GM19452 (cell line): ENCODE data around the gene TM9SF2.

ENCODE experiments used
- ATAC-seq: cut with Tn5 transposase; IDR thresholded peaks from one replicate; pipeline ENCODE4 v1.9.1; 2021; ENCODE audit not compliant: unreplicated experiment

Gene TM9SF2

GRCh38 chr13:99495466-99496183, 5.6 kb upstream of the TM9SF2 start:
- no peak for ATAC-seq

DNA sequence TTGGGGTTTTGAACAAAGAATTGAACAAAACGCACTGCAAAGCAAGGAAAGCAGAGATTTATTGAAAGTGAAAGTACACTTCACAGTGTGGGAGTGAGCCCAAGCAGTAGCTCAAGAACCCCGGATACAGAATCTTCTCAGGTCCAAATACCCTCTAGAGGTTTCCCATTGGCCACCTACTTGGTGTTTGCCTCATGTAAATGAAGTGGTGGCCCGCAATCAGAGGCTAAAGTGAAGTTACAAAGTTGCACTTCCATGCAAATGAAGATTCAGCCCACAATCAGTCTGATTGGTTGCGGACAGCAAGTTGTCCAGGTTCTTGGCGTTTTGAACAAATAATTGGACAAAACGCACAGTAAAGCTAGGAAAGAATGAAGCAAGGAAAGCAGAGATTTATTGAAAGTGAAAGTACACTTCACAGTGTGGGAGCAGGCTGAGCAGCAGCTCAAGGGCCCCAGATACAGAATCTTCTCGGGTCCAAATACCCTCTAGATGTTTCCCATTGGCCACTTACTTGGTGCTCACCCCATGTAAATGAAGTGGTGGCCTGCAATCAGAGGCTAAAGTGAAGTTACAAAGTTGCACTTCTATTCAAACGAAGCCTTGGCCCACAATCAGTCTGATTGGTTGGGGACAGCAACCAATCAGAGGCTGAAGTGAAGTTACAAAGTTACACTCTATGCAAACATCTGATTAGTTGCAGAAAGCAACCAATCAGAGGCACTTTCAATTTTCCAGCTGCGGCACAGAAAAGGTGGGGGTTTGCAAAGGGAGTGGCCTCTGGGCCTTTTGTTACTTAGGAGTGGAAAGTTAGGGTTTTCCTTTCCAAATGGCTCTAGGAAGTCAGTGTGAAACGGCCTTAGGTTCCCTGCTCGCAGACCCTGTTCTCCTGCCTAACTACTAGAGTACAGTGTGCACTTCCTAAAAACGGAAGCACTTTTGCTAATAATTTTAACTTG, 4.8 kb upstream of the TM9SF2 start:
- peak; percentile 55 for ATAC-seq

DNA sequence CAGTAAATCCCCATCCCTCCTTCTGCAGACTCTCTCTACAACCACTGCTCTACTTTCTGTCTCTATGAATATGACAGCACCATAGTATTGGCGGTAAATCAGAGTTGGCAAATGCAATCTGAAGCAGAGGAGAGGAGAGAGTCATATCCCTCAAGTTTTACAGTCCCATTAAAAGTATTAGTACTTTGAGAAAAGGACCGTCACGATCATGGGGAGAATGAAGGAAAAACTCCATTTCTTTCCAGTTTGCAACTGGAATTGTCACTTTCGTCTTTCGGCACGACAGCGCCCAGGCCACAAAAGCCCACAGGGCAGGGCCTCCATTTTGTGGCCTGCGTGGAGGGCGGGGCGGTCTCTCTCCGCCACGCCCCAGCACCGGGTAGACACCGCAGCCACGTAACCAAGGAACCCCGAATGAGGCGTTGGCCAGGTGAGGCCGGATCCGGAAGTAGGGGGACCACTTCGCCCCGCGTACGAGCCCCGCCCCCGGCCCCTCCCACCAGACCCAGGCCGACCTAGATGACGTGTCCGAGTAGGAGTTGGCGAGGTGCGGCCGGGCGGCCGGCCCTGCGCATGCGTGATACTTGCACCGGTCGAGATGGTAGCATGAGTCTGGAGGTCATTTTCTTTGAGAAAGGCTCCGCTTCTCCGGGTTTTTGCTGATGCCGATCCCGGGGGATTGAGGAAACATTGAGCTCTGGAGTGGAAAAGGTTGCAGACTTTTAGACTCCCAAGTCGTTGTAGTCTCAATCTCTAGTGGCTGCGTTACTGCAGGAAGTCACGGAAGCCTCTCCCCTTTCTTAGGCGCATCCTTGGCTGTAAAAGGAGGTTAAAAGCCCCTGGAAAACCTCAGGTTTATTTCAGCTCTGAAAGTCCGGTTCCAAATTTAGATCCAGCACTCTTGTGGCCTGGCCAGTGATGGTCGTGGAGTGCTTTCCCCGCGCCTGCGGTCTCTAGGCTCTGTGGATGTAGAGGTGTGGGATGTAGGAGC, 2.8 kb upstream of the TM9SF2 start:
- peak; percentile 43 for ATAC-seq

GRCh38 chr13:99500839-99501183, 461 bp upstream of the TM9SF2 start:
- no peak for ATAC-seq

GRCh38 chr13:99501848-99502301, 603 bp downstream of the TM9SF2 start:
- no peak for ATAC-seq

DNA sequence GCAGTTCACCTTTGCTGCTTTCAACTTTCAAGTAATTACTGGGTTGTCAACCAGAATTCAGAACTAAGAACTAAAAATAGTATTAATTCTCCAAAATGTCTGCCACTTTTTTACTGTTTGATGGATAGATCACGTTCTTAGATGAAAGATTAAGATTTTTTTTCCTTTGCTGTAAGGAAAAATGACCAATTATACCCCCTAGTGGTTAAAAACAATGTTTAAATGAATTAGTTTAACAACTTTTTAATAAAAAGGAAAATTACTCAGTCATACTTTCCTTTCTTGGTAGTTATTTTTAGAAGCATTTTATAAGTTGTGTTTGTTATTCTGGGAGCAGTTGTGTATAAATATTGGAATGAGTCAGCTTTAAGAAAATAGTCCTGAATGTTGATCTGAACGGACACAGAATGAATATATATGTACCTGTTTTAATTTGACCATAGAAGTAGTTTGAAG, 4.6 kb downstream of the TM9SF2 start:
- ATAC-seq, result no peak

DNA sequence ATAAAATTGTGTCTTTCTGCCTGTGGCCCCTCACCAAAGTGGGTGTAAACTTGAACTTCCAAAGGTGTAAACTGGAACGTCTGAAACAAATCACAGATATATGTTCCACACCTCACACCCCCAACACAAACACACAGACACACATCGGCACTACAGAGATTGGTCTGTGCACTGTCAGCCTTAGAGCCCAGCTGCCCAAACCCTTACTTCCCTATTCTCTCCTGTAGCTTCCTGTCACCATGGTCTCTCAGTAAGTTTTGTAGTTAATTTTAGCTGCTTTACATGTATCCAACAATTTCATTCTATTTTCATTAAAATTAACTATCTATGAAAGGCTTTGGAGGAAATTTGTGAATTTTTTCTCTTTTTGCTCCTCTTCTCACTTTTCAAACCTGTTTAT, 5.4 kb downstream of the TM9SF2 start:
- ATAC-seq, result peak; percentile 79

DNA sequence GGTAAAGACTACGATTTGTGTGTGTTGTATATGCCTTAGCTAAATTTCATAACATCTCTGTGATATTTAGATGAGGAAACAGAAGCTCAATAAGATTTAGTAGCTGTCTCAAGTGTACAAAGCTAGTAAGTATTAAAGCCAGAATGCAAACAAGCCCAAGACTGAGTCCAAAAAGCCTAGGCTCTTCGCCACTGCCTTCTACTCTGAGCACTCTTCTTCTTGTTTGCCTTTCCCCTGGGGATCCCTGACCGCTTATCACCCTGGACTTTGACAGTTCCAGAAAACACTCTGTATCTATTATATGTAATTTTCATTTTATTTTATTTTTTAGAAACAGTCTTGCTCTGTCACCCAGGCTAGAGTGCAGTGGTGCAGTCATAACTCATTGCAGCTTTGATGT, 5.8 kb downstream of the TM9SF2 start:
- ATAC-seq, result peak; percentile 7

DNA sequence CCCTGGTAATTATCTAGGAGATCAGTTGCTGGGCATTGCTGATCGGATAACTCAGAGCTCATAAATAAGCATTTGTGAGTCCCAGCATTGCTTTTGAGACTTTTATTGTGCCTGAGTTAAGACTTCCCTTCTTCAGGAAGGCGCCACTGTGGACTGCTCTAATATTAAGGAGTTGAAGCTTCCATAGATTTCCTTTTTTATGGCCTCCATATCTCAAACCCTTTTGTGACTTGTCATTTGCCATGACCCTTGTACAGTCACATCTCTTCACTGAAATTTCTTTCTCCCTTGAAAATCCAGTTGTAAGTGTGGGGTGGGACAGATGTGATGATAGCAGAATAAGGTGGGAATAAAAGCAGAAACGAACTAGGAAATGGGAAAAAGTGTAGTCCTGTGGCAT, 6.3 kb downstream of the TM9SF2 start:
- ATAC-seq, result no peak

DNA sequence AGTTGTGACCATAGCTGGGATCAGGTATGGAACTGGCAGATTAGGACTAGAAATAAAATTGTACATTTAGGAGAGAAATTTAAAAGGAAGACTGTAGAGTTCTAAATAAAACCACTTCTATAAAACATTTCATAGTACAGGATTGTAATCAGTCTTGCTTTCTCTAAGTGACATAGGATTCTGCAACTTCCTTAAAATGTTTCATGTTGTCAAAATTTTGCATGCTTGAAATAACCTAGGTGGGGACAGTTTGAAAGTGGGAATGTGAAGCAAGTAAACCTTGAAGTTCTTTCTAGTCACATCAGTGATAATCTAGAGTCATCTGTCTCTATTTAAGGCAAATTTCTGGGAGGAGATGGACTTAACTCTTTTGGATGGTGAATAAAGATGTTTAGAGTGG, 6.7 kb downstream of the TM9SF2 start:
- no peak for ATAC-seq

DNA sequence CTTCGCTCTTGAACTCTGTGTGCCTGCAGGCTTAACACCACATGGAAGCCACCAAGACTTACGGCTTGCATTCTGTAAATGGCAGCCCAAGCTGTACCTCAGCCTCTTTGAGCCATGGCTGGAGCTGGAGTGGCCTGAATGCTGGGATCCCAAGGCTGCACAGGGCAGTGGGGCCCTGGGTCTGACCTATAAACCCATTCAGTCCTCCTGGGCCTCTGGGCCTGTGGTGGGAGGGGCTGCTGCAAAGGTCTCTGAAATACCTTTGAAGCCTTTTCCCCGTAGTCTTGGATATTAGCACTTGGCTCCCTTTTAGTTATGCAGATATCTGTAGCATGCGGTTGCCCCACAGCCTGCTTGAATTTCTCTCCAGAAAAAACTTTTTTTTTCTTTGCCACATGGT, 8.2 kb downstream of the TM9SF2 start:
- ATAC-seq, result no peak

DNA sequence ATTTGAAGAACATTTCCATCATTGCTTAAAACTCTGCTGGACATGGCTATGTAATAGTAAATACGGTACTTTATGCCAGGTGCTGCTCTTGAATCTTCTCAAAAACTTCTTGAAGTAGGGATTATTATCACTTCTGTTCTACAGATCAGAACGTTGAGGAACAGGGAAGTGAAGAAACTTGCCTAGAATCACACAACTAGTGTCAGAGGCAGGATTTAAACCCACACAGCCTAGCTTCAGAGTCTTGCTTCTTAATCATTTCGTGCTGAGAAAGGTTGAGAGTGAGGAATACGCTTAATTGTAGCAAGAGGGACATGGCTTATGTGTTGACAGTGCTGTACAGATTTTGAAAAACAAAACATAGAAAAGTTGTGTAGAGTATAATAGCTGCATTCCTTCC, 13.5 kb downstream of the TM9SF2 start:
- ATAC-seq, result no peak

- no peak for ATAC-seq
These were observed 15.1 kb downstream of the TM9SF2 start for GRCh38 chr13:99516153-99516929.

GRCh38 chr13:99517577-99517976, 16.3 kb downstream of the TM9SF2 start:
- no peak for ATAC-seq

GRCh38 chr13:99517984-99518383, 16.7 kb downstream of the TM9SF2 start:
- ATAC-seq, result no peak

GRCh38 chr13:99522298-99522697, 21.0 kb downstream of the TM9SF2 start:
- ATAC-seq, result no peak

DNA sequence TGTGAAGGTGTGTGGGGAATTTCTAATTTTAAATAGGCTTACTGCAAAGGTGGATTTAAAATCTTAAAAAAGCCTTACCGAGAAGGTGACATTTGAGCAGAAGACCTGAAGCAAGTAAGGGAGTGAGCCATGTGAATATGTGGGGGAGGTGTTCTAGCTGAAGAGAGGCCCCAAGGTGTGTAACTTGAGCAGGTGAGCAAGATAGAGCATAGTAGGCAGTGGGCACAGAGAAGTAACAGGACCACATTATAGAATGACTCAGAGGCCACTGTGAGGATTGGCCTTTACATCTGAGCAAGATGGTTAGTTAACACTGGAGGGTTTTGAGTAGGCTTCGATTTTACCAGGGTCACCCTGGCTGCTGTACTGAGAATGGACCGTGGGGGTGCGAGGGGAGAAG, 22.6 kb downstream of the TM9SF2 start:
- no peak for ATAC-seq

- no peak for ATAC-seq
These were observed 24.7 kb downstream of the TM9SF2 start for GRCh38 chr13:99525967-99526366.

DNA sequence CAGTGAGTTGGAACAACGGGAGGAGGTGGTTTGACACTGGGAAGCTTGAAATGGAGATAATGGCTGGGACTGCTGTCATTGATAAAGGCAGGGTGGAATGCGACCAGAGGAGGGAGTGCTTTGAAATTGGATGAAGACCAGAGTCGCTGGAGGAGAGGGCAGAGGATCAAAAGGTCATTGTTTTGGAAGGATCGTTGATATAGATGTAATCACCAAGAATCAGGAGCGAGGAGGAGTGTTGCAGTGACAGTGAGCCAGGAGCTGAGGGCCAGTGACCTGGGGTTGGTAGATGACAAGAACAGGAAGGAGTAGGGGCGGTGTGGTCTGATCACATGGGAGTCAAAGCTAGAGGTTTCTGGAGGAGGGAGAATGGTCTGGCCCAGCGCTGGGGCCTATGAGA, 25.3 kb downstream of the TM9SF2 start:
- ATAC-seq, result no peak

- no peak for ATAC-seq
These were observed 26.0 kb downstream of the TM9SF2 start for GRCh38 chr13:99527301-99527700.
